ENCODE measurements around the gene SNX15.
A peak's percentile ranks its signal among the peaks of the same experiment; 100 is the strongest.

The SNX15 gene

DNA sequence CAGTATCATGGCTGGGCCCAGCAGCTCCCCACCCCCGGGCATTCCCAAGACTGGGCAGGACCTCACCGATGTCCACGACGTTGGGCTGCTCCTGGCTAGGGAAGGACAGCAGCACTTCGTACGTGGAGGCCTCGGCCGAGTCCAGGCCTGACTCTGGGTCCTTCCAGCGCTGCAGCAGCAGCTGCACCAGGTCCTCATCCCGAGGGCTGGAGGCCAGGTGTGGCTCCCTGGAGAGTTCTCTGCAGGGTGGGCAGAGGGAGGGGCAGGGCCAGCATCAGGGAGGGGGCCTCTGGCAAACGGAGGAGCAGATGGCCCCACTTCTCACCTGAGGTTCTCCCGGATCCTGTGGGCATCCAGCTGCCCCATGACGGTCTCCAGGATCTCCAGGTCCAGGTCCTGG lies 30.8 kb downstream of the SNX15 start:
- no peak for DNase-seq

DNA sequence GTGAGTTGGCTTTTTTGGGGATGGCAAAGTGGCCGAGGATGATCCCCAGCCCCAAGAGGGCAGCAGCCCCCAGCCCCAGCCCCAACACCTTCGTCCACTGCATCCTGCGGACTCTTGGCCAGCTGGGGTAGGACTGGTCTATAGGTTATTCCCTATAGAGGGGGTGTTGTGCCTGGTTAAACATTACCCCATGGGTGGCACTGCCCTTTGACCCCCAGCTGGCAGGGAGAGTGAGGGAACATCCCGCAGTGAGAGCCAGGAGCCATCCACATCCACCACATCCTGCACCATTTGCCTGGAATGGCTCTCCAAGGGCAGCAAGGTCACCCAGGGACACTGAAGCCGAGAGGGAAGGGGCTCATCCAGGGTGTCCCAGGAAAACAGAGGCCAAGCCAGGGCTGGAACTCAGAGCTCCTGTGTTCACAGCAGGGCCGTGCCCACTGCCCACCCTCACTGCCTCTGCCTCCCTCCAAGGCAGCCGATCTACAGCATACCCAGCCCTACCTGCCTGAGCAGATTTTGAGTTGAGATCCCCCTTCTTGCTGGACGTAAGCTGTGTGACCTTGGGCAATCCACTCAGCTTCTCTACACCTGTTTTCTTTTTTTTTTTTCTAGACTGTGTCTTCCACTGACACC lies 31.3 kb downstream of the SNX15 start, which contains the start of gene NAALADL1:
Gene NAALADL1, minus strand, starts transcription at position 135 of the 636 bp plus-strand sequence. Its CDS starts 32 bp downstream, at position 103.
- DNase-seq = no peak

DNA sequence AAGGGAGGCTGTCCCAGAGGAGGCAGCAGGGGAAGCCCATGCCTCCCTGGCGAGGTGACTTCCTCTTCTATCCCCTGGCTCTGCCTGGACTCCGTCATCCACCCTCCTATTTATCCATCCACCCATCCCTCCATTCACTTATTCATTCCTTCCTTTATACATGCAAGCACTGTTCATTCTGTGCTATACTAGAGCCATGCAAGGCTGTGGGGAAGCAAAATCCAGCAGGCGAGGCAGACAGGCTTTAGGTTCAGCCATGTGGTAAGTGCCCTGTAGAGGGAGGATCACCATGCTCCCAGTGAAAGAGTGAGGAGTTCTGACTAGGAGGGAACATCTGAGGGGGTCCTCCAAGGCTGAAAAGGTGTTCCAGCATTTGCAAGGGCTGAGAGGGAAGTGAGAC lies 32.3 kb downstream of the SNX15 start:
- no peak for DNase-seq

DNA sequence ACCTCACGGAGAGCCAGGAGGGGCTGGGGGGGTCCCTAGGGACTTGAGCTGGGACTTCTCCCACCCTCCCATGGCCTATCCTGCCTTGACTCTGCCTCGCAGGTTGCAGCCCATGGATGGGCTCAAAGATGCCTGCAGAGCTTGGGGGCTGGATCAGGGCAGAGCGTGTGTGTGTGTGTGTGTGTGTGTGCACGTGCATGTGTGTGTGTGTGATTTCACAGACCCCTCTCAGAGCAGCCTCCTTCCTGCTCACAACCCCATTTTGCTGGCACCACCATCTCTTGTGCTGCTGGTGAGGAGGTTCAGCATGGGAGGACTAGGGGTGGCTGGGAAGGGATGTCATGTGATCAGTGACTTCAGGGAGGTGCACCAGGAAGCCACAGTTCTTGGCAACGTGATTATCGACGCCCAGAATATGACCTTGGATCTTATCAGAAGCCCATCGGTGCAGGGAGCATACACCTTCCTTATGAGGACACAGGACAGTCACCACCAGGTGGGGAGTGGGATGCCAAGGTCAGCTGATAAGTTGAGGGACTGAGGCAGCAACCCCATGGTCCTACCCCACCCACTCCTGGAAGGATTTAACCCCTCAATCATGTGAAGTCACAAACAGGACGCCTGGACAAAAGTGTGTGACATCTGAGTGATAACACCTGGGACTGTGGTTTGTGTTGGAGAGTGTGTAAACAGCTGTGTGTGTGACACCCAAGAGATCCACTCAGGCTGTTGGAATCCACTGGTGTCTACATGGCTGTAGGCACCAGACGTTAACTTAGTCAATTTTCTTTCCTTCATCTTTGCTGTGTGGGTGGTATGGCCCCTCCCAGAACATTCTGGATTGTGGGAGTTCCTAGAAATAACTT lies 33.0 kb downstream of the SNX15 start:
- no peak for DNase-seq

DNA sequence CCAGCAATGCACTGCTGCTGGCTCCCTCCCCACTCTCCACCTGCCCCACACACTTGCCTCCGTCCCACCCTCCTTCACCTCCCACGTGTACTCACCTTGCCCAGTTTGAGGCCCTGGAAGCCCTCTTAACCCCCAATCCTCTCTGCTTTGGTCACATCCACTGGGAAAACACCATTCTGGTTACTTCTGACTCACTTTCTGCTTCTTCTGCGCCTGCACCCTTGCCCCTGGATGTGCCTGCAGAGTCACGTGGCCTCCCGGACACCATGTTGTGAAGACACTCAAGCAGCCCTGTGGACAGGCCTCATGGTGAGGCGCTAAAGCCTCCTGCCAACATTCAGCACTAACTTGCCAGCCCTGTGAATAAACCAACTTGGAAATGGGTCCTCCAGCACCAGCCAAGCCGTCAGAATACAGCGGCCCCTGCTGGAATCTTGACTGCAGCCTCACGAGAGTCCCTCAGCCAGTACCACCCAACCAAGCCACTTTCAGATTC lies 33.7 kb downstream of the SNX15 start:
- no peak for DNase-seq

DNA sequence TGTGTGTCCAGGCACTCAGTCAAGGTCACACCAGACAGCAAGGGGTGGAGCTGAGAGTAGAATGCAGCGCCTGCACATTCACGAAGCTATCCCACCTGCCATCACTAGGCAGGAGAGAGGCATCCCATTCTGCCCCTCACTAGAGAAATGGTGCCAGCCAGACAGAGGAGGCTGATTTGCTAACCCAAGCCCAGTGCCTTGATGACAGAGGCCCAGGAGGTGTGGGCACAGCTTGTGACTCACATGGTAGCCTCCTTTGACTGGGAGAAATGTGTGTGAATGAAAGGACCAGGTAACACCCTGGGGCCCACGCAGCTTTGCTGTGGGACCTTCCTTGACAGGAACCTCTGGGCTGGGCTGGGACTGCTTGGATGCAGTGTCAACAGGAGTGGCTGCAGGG lies 36.3 kb downstream of the SNX15 start:
- DNase-seq = no peak

DNA sequence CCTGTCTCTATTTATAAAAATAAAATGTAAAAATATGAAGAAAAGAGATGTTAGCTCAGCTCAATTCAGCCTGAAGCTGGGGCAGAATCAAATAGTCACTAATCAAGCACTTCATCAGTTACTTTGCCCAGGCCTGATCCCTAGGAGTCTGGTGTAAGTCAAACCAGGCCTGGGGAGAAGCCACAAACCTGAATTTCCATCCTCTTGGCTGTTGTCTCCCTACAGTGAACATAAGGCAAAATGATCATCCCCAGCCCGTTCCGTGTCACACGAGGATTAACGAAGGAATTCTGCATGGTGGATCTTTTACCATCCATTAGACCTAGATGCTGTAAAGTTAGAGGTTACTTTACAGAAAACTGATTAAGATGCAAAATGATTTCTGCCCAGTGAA lies 37.6 kb downstream of the SNX15 start:
- no peak for DNase-seq

DNA sequence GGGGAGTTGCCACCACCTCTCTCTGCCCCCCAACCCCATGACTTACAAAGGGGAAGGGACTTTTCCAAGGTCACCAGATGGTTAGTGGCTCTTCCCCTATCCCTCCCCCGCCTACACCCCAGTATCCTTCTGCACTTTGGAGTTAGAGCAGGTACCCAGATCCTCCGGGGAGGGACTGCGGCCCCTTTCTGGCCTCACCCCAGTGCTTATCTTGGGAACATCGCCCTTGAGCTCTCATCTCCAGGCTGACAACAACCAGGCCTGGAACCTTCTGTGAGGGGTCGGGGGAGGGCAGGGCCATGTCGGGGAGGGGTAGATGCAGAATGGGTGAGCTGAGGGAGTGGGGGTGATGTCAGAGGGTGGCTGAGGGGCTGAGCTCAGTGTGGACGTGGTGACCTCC lies 38.6 kb downstream of the SNX15 start:
- DNase-seq = no peak

DNA sequence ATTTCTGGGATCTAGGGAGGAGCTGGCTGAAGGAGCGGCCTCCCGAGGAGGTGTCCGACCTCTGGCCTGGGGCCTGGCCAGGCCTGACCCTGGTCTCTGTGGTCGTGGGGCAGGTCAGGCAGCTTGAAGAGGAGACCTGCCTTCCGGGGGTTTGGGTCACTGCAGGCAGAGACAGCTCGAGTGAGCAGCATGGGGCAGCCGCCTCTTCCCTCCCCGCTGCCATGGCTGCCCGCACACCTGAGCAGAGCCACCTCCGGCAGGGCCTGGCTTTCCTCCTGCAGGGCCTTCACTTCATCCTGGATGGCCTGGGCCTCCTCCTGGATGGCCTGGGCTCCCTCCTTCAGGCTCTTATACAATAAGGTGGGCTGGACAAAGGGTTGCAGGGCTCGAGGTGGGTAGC lies 39.1 kb downstream of the SNX15 start:
- DNase-seq = no peak

DNA sequence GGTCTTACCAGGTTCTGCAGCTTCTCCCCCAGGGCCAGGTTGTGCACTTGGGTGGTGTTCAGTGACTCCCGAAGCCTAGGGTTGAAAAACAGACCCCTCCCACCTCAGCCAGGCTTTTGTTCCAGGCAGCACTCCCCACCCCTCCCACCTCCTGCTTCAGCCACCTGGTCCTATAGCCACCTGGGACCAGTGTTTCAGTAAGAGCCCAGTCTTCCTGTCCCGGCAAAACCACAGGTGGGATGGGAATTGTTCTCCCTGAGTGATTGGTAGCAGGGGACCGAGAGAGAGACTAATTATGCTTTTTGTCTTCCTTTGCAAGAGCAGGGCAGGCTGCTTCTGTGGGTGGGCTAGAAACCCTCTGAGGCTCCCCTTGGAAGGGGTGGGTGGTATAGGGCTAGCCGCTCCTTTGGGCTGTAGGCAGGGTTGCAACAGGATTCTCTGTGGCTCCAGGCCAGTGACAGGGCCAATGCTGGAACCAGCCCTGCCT lies 39.6 kb downstream of the SNX15 start:
- no peak for DNase-seq

DNA sequence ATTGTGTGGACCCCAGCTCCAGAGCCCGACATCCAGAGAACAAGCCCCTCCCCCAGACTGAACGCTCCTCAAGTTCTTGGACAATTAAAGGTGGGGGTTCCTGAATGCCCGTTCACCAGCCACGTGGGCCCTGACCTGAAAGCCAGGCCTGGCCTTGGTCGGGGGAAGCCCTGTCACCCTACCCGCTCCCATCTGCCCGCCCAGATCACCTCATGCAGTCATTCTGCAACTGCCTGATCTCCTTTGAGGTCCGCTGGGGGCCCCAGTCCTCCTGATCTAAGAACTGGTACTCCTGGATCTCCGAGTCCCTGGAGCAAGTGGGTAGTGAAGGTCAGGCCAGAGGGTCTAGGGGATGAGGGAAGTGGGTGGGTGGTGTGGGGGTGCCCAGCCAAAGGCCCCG lies 40.2 kb downstream of the SNX15 start:
- no peak for DNase-seq

DNA sequence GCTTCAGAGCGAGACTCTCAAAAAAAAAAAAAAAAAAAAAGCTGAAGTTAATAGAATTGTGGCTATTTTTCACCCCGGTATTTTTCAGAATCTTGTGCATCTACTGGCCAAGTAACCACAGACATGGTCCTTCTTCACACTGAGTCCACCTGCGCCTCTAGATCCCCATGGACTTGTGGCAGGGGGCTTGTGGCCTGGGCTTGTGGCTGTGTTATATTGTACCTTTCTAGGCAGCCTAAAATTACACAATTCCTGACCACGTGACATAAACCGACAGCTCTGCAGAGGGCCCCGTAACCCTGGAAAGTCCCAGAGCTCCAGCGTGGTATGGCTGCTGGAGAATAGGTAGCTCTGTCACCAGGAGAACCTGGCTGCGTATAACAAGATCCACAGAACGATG lies 42.0 kb downstream of the SNX15 start:
- no peak for DNase-seq

DNA sequence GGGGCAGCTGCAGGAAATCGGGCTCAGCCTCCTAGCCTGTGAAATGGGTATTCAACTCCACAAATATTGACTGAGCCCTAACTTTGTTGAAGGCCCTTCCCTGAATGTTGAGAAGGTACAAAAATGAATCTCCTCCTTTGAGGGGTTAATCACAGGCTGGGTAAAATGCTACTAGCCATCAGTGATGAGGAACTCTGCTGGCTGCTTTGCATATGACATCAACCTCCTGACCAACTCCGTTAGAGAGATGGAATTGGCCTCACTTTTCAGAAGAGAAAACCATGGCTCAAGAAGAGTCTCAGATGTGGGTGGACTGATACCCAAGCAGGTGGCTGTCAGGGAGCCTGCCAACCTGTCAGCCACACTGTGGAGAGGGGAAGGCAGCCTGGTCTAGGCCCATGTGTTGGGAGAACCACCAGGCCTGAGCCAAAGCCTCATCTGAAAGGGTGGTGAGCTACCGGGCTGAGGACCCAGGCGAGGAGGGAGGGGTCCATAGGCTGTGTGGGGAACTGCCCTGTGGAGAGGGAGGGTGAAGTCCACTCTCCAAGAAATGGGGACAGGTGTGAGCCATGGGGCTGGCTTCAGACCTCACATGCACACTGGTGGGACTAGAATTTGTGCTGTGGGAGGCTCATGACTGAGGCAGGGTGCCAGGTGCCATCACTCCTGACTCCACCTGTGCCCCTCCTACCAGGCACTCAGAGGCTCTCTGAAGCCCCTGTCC lies 44.8 kb downstream of the SNX15 start:
- no peak for DNase-seq

DNA sequence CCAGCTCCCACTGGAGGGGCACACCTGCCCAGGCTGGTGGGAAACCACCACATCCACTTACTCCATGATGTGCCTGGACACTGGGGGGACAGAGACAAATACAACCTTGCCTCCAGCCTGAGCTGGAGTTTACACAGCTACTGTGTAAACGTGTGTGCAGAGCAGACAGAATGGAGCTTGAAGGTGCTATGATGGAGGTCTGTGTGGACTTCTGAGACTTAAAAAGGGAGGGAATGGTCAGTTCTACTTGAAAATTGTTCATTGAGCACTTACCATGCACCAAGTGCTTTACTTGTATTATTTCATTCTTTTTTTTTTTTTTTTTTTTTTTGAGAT lies 45.4 kb downstream of the SNX15 start:
- DNase-seq = no peak

DNA sequence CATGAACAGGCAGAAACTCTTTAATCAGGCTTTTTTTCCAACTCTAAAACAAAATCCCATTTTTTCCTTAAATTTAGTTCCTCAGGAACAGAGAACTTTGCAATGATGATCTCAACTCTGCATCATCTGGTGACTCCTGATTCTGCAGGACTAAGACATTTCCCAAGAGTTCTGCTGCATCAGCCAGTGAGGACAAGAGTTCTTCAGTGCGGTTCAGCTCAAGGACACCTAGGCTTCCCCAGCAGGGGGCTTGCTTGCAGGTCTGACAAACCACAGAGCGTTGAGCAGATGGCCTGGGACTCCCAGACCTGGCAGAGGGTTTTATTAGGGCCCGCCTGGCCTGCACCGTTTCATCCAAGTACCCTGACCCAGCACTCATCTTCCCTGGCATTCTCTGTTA lies 50.2 kb downstream of the SNX15 start:
- no peak for DNase-seq

DNA sequence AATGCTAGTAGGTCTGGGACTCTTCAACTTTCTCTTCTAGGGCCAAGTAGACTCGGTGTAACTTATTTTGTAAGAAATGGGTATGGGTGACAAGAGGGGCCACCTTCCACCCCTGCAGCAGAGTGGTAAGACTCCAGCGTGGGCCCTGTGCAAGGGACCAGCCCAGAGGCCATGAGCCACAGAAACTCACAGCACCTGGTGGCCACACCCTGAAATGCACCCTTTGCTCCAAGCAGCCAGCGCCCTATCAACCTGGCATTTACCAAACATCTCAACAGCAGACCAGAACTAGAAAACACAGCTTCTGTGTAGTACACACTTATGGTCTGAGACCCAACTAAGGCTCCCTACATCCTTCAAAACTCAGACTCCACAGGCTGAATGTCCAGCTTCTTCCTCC lies 50.9 kb downstream of the SNX15 start:
- DNase-seq = no peak

DNA sequence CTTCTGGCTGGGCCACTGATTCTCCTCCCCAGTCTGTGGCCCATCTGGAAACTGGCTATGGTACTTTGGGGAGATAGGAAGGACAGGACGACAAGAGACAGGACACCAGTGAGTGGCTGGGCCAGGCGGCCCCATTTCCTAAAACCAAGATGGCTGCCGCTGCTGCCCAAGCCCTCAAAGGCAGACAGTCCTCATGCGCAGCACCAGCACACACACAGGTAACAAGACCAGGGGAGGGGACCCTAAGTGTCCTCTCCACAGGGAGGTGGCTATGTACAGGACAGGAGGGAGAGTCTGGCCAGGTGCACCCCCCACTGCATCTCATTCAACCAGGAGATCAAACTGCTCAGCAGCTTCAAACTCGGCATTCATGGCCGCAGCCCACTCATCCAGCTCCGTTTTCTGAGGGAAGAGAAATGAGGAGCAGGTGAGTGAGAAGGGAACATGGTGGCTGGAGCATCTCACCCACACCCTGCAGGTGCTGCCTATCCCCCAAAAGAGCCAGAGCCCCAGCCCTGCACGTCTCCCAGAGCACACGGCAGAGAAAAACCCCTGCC lies 51.6 kb downstream of the SNX15 start:
- DNase-seq = no peak

DNA sequence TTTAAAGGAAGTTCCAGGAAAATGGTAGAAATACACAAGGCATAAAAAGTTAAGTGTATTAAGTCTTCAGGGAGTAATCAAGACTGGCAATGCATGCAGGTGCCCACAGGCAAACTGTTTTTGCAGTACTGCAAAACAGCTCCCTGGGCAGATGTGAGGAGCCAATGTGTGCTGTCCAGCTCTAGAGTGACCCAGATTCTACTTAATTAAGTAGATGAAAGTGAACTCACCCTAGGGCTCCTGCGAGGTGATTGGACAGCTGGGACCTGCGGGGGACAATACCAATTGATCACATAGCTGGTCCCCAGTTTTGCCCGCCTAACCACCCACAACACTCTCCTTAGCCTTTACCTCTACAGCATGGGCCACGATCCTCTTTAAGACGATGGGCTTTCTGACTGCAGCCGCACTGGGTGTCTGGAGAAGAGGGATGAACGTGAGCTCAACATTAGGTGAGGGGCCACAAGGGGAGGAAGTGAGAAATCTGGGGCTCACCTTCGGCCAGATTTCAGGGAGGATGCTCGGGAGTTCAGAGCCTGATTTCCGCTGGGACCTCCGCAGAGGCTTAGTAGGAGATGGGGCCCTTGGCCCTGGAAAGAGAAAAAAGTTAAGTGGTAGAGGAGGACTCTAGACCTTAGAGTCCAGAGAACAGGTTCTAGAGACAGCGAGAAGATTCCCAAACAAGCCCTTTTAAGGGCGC lies 56.0 kb downstream of the SNX15 start:
- no peak for DNase-seq

DNA sequence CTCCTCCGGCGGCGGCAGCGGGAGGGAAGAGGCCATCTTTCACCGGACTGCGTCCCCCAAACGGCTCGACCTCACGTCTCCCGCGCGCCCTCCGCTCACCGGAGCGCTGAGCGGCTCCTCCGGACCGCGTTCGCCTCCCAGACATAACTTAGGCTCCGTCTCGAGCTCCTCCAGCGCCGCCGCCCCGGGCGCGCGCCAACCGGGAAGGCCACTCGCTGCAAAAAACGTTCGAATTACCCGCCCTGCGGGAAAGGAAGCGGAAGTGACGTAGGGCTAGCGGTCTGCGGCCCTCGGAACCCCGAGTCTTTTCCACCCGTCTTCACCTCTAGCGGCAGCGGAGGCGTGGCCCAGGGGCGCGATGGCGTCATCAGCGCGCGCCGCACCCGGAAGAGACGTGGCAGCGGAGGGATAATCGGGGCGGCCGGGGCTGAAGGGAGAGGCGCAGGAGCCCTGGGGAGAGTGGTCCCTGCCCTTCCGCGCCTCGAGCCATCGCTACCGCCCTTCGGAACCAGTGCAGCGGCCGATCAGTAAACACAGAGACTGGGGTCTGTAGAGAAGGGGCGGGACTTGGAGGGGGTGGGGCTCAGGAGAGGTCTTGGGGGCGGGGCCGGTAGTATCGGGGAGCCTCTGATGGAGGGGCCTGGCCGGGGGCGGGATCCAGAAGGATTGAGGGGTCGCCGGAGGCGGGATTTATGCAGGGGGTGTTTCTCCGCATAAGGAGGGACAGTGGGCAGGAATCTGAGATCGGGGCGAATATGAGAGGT lies 56.8 kb downstream of the SNX15 start, which contains the start of the genes CDCA5 and ZFPL1:
Gene CDCA5, minus strand, starts transcription at position 207 of the 764 bp plus-strand sequence. Its CDS starts 62 bp downstream, at position 145.
Gene ZFPL1, plus strand, starts transcription at position 389 of the 764 bp plus-strand sequence. CDS start 477 bp downstream, outside the sequence.
- DNase-seq = peak; percentile 90

DNA sequence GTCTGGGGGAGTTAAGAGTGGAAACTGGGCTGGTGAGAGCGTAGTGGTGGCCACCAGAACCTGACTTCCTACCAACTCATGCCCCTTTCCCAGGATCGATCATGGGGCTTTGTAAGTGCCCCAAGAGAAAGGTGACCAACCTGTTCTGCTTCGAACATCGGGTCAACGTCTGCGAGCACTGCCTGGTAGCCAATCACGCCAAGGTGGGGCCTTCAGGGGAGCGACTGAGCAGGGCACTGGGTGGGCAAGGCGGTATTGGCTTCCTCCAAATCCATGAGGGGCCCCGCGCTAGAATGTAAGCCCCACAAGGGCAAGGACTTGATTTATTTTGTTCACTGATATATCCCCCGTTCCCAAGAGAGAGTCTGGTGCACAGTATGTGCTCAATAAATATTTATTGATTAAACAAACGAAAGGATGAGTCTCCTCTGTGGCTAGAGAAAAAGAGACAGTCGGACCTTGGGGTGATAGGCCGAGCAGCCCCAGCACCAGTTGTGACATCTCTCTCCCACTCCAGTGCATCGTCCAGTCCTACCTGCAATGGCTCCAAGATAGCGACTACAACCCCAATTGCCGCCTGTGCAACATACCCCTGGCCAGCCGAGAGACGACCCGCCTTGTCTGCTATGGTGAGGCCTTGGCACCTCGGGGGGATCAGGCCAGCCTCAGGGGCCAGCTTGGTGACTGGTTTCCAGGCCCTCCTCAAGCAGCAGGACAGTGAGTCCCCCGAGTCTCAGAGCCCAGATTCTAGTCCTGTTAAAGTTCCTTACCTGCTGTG lies 57.5 kb downstream of the SNX15 start:
- no peak for DNase-seq

DNA sequence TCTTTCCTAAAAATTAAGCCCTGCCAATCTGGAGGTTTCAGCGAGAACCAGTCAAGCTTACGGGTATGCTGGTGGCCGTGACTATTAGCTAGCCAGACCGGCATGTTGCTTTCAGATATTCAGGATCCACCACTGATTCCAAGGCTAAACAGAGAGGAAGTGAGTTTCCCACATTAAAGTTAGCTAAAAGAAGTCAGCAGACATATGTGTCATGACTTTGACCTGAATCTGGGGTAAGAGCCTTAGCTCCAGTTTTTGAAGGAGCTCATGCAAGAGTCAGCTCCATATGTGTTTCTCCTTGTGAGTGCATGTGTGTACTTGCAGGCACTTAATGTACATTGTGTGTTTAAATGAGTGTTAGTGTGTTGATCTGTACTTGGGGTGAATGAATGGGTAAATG lies 58.2 kb downstream of the SNX15 start:
- no peak for DNase-seq
